ENCODE data around the gene MAN1A2. TPM values are rescaled to one million over a fixed set of nuclear protein-coding genes. Genes with fewer than 3 reads are reported as not detected.

The MAN1A2 gene
- total and polyA plus RNA-seq, 9 of the 15 experiments (the other 6 are each of a cell fraction or from before 2014, with no cell fraction given): 4.2 to 38.4 (median 18.7) TPM

GRCh38 chr1:117433943-117434342 lies 66.7 kb downstream of the MAN1A2 start:
- Histone ChIP-seq H3K79me2 (ENCODE audit: control insufficient read depth, insufficient read depth, low read length) (no peaks in the 10 kb centered on the region), H3K36me3 (ENCODE audit: control insufficient read depth, insufficient read depth, low read length) (no peaks in the 10 kb centered on the region; the same call in 2 of the 3 replicates), H3K4me2 (ENCODE audit: insufficient read depth, low read length) (no peak overlapping the region), H3K9me3 (replicated peaks; ENCODE audit: control insufficient read depth, insufficient read depth, low read depth, low read length) (no peaks in the 10 kb centered on the region), H4K20me1 (replicated peaks; ENCODE audit: control insufficient read depth, insufficient read depth, low read length) (no peaks in the 10 kb centered on the region), H3K4me1 (replicated peaks in 1 of 2; ENCODE audit: control insufficient read depth in 2 of 2, insufficient read depth in 2 of 2, low read length in 2 of 2) (0 out of 5 replicates have a peak, but pooled peaks cover 0 to 3% of the 10 kb centered on the region in 2 experiments), H3K27ac (ENCODE audit: extremely low read depth, low read depth, low read length) (no peak overlapping the region), H3K27me3 (ENCODE audit: control insufficient read depth in 2 of 2, insufficient read depth in 2 of 2, low read length in 2 of 2) (no peaks in the 10 kb centered on the region), H3K9me1 (ENCODE audit: control insufficient read depth, insufficient read depth, low read length) (no peaks in the 10 kb centered on the region), H2AFZ (ENCODE audit: low read depth, low read length) (no peak overlapping the region), H3K4me3 (no peak overlapping the region), H3K9ac (ENCODE audit: insufficient read depth in 1 of 2, low read depth in 2 of 2, low read length in 2 of 2) (no peak overlapping the region)
- FAIRE-seq: no peak
- no peak for ATAC-seq
- in situ Hi-C loops (cut with MboI): no loop called here
- DNase-seq (ENCODE audit: extremely low read depth in 1 of 4, low spot score in 3 of 4): no peak
- POLR2A ChIA-PET: interaction anchor here (0.8 kb wide), 1 partner anchor 17 kb away, joined by 3 read pairs; no protein-coding TSS in a partner anchor
- 29% methylated on average over 1 of the region's 1 CpG for whole genome bisulfite sequencing (ENCODE audit: insufficient coverage, low coverage, missing lambda C conversion rate)
- no TSS peak for BruUV-seq (replicated peaks)
- intact Hi-C loops (cut with micrococcal nuclease): no loop called here
- CTCF ChIA-PET (ENCODE audit: low intra/inter-chr PET ratio): no interaction called here
- TF ChIP-seq CBX8 (IDR thresholded peaks at IDR 0.05; ENCODE audit: borderline replicate concordance, extremely low read depth, low read depth, low read length, poor library complexity, severe bottlenecking) (no peak), ZBTB33 (CRISPR knock-in tag; IDR thresholded peaks at IDR 0.05) (no peak), IRF1 (CRISPR knock-in tag; IDR thresholded peaks at IDR 0.05; ENCODE audit: borderline replicate concordance) (no peak), ZNF740 (CRISPR knock-in tag; IDR thresholded peaks at IDR 0.05) (no peak), ZNF740 (tag; IDR thresholded peaks at IDR 0.05) (no peak), RHOXF2B (CRISPR knock-in tag; conservative IDR thresholded peaks at IDR 0.05) (no peak), MLLT1 (IDR thresholded peaks at IDR 0.05) (no peak), BCLAF1 (IDR thresholded peaks at IDR 0.05; ENCODE audit: borderline replicate concordance in 1 of 2, control insufficient read depth in 1 of 2, low read depth in 2 of 2, low read length in 1 of 2) (no peak), ATF4 (CRISPR knock-in tag; IDR thresholded peaks at IDR 0.05) (no peak), ASH1L (IDR thresholded peaks at IDR 0.05; ENCODE audit: borderline replicate concordance, low read depth, partially characterized antibody) (no peak)

Measured in K562 (cell line).